ENCODE measurements around the gene UBALD1.

UBALD1 gene

GRCh38 chr16:4641895-4642294 lies 27.2 kb upstream of the UBALD1 start:
- no peak for DNase-seq (ENCODE audit: low read depth in 2 of 2)
- H3K4me3 ChIP-seq (replicated peaks in 1 of 2; ENCODE audit: low read depth in 2 of 2, low read length in 2 of 2): no peak overlapping the region
- no peak for TF ChIP-seq CTCF (IDR thresholded peaks at IDR 0.05; ENCODE audit: low read depth, low read length)

- no peak for DNase-seq (ENCODE audit: low read depth in 2 of 2)
- H3K4me3 ChIP-seq (replicated peaks in 1 of 2; ENCODE audit: low read depth in 2 of 2, low read length in 2 of 2): no peak overlapping the region
- TF ChIP-seq CTCF (IDR thresholded peaks at IDR 0.05; ENCODE audit: low read depth, low read length): no peak
Measured at GRCh38 chr16:4641306-4641687, 26.6 kb upstream of the UBALD1 start.

- no peak for TF ChIP-seq CTCF (IDR thresholded peaks at IDR 0.05; ENCODE audit: low read depth, low read length)
- DNase-seq (ENCODE audit: low read depth in 2 of 2): no peak
- H3K4me3 ChIP-seq (replicated peaks in 1 of 2; ENCODE audit: low read depth in 2 of 2, low read length in 2 of 2): no peak overlapping the region
Measured at GRCh38 chr16:4640572-4641305, 26.1 kb upstream of the UBALD1 start.

GRCh38 chr16:4639899-4640509 lies 25.3 kb upstream of the UBALD1 start:
- no peak for TF ChIP-seq CTCF (IDR thresholded peaks at IDR 0.05; ENCODE audit: low read depth, low read length)
- no peak overlapping the region for H3K4me3 ChIP-seq (replicated peaks in 1 of 2; ENCODE audit: low read depth in 2 of 2, low read length in 2 of 2)
- DNase-seq (ENCODE audit: low read depth in 2 of 2): no peak

GRCh38 chr16:4637501-4638166 lies 22.9 kb upstream of the UBALD1 start:
- no peak for TF ChIP-seq CTCF (IDR thresholded peaks at IDR 0.05; ENCODE audit: low read depth, low read length)
- DNase-seq (ENCODE audit: low read depth in 2 of 2): no peak
- H3K4me3 ChIP-seq (replicated peaks in 1 of 2; ENCODE audit: low read depth in 2 of 2, low read length in 2 of 2): no peak overlapping the region

- no peak overlapping the region for H3K4me3 ChIP-seq (replicated peaks in 1 of 2; ENCODE audit: low read depth in 2 of 2, low read length in 2 of 2)
- no peak for DNase-seq (ENCODE audit: low read depth in 2 of 2)
- TF ChIP-seq CTCF (IDR thresholded peaks at IDR 0.05; ENCODE audit: low read depth, low read length): no peak
Measured at GRCh38 chr16:4636196-4636595, 21.5 kb upstream of the UBALD1 start.

All from cardiac fibroblast (primary cell).